SK-N-SH (cell line): ENCODE measurements around the gene SCRN2. TPM values are rescaled to one million over a fixed set of nuclear protein-coding genes. Genes with fewer than 3 reads are reported as not detected.

Experiments used
- CTCF ChIA-PET: fragments of 300-600, 350-600 bp; formaldehyde crosslinking; extraction: SDS; loops from one replicate; lab custom pipeline; 2021; lab: Yijun Ruan, JAX
- POLR2A ChIA-PET: fragments of 350-600 bp; sonication (Branson Sonifier 250); formaldehyde crosslinking; extraction: SDS; loops from one replicate; lab custom pipeline; 2020; ENCODE audit warnings: antibody characterized with exemption, inconsistent platforms; lab: Yijun Ruan, JAX
- DNase-seq: peaks from one replicate; pipeline ENCODE4 v3.0.0; 2012
- H2AFZ ChIP-seq: fragments of 200-600 bp; sonication (generic); 2 replicates; pipeline ENCODE4 v1.8.1; 2016; ENCODE audit warnings: antibody characterized with exemption, mild to moderate bottlenecking, low read depth
- H3F3A ChIP-seq: fragments of 200-600 bp; sonication (generic); replicated peaks from 2 replicates; pipeline ENCODE3; 2016; ENCODE audit warnings: antibody characterized with exemption, mild to moderate bottlenecking; ENCODE audit not compliant: insufficient read depth
- H3K27ac ChIP-seq, 2 experiments: fragments of 200-500 bp in 1 of 2; fragments of 200-600 bp in 1 of 2; sonication (Bioruptor generic) in 1 of 2; sonication (generic), shearing (Covaris generic) in 1 of 2; 2 replicates each; pipeline versions ENCODE4 v1.5.1 to v1.6.1; 2014 to 2016; ENCODE audit warnings: low read depth in 2 of 2, inconsistent platforms in 1 of 2, low read length in 1 of 2, mild to moderate bottlenecking in 1 of 2, mixed read lengths in 1 of 2
- H3K27me3 ChIP-seq: fragments of 200-600 bp; sonication (generic), shearing (Covaris generic); 2 replicates; pipeline ENCODE4 v1.6.1; 2016; ENCODE audit warnings: mixed run types; ENCODE audit not compliant: insufficient read depth
- H3K36me3 ChIP-seq, 2 experiments: fragments of 200-500 bp in 1 of 2; fragments of 200-600 bp in 1 of 2; sonication (Bioruptor generic) in 1 of 2; sonication (generic) in 1 of 2; replicated peaks in 1 of 2; 2 replicates each; pipeline versions ENCODE3 to v1.5.1; 2014 to 2016; ENCODE audit warnings: low read length in 1 of 2, mild to moderate bottlenecking in 1 of 2; ENCODE audit not compliant: insufficient read depth in 2 of 2, control insufficient read depth in 1 of 2
- H3K4me1 ChIP-seq, 2 experiments: fragments of 200-500 bp in 1 of 2; fragments of 200-600 bp in 1 of 2; sonication (Bioruptor generic) in 1 of 2; sonication (generic), shearing (Covaris generic) in 1 of 2; 2 replicates each; pipeline versions ENCODE4 v1.5.1 to v1.6.1; 2014 to 2016; ENCODE audit warnings: low read depth in 1 of 2, low read length in 1 of 2, mixed run types in 1 of 2; ENCODE audit not compliant: insufficient read depth in 2 of 2, control insufficient read depth in 1 of 2
- H3K4me2 ChIP-seq: fragments of 200-600 bp; sonication (generic), shearing (Covaris generic); 2 replicates; pipeline ENCODE4 v1.6.1; 2017; ENCODE audit warnings: mixed run types
- H3K4me3 ChIP-seq, 2 experiments: fragments of 200-500 bp in 1 of 2; fragments of 200-600 bp in 1 of 2; sonication (Bioruptor generic) in 1 of 2; sonication (generic), shearing (Covaris generic) in 1 of 2; 2 replicates each; pipeline versions ENCODE4 v1.5.1 to v1.8.1; 2014 to 2016; ENCODE audit warnings: low read depth in 2 of 2, inconsistent platforms in 1 of 2, low read length in 1 of 2, mild to moderate bottlenecking in 1 of 2, mixed read lengths in 1 of 2, moderate library complexity in 1 of 2
- H3K79me2 ChIP-seq: fragments of 200-600 bp; sonication (generic); 2 replicates; pipeline ENCODE4 v1.8.1; 2017; ENCODE audit warnings: mild to moderate bottlenecking; ENCODE audit not compliant: insufficient read depth
- H3K9ac ChIP-seq: fragments of 200-600 bp; sonication (generic); 2 replicates; pipeline ENCODE4 v1.6.1; 2017; ENCODE audit warnings: mixed run types
- H3K9me2 ChIP-seq: fragments of 200-600 bp; sonication (generic); 2 replicates; pipeline ENCODE4 v1.6.1; 2017; ENCODE audit warnings: mixed run types
- H3K9me3 ChIP-seq: fragments of 200-600 bp; sonication (generic); 2 replicates; pipeline ENCODE4 v1.6.1; 2017; ENCODE audit warnings: mixed run types, mild to moderate bottlenecking, moderate library complexity
- H4K20me1 ChIP-seq: fragments of 200-600 bp; sonication (generic); 2 replicates; pipeline ENCODE4 v1.6.1; 2017; ENCODE audit warnings: mild to moderate bottlenecking, mixed run types; ENCODE audit not compliant: insufficient read depth
- CTCF ChIP-seq: fragments of 200-600 bp; sonication (generic); IDR thresholded peaks from 2 replicates; pipeline ENCODE4 v1.6.1; 2017; ENCODE audit warnings: antibody characterized with exemption, mild to moderate bottlenecking, moderate library complexity
- EZH2phosphoT487 ChIP-seq: fragments of 200-600 bp; sonication (generic); IDR thresholded peaks from 2 replicates; pipeline ENCODE4 v1.6.1; 2017; ENCODE audit warnings: low read depth, mixed run types, mild to moderate bottlenecking, antibody characterized with exemption, moderate library complexity, borderline replicate concordance
- FOSL2 ChIP-seq: IDR thresholded peaks from 2 replicates; pipeline ENCODE4 v1.4.0; 2012; ENCODE audit warnings: low read depth, mild to moderate bottlenecking, moderate library complexity, borderline replicate concordance
- FOXM1 ChIP-seq: IDR thresholded peaks from 2 replicates; pipeline ENCODE4 v1.4.0; 2012; ENCODE audit warnings: low read depth, mild to moderate bottlenecking
- GABPA ChIP-seq: IDR thresholded peaks from 2 replicates; pipeline ENCODE4 v1.4.0; 2012; ENCODE audit warnings: low read depth, mild to moderate bottlenecking
- GATA2 ChIP-seq: sonication (generic); formaldehyde crosslinking; IDR thresholded peaks from 2 replicates; pipeline ENCODE4 v1.5.0; 2020; ENCODE audit warnings: mild to moderate bottlenecking, missing genetic modification reagents
- IRF3 ChIP-seq: fragments of 150-350 bp; IDR thresholded peaks from 2 replicates; pipeline ENCODE4 v1.6.1; 2016; ENCODE audit warnings: mild to moderate bottlenecking, low read depth, low read length
- JUND ChIP-seq: IDR thresholded peaks from 2 replicates; pipeline ENCODE4 v1.4.0; 2012
- MXI1 ChIP-seq: IDR thresholded peaks from 2 replicates; pipeline ENCODE4 v1.6.1; 2012; ENCODE audit warnings: mild to moderate bottlenecking, low read depth, low read length, improper control_type of control experiment
- NFIC ChIP-seq: IDR thresholded peaks from 2 replicates; pipeline ENCODE4 v1.4.0; 2012; ENCODE audit warnings: borderline replicate concordance
- NRF1 ChIP-seq: IDR thresholded peaks from 2 replicates; pipeline ENCODE4 v1.6.1; 2012; ENCODE audit warnings: low read depth, mild to moderate bottlenecking, low read length
- PBX3 ChIP-seq: IDR thresholded peaks from 2 replicates; pipeline ENCODE4; 2012
- POLR2AphosphoS5 ChIP-seq: IDR thresholded peaks from 2 replicates; pipeline ENCODE4 v1.6.1; 2012; ENCODE audit warnings: low read depth, low read length
- RAD21 ChIP-seq: IDR thresholded peaks from 2 replicates; pipeline ENCODE4 v1.6.1; 2012; ENCODE audit warnings: mild to moderate bottlenecking, low read length
- RCOR1 ChIP-seq: fragments of 150-350 bp; IDR thresholded peaks from 2 replicates; pipeline ENCODE4 v1.6.1; 2017; ENCODE audit warnings: antibody characterized with exemption, low read length
- RFX5 ChIP-seq: IDR thresholded peaks from 2 replicates; pipeline ENCODE4 v1.6.1; 2012; ENCODE audit warnings: mild to moderate bottlenecking, improper control_type of control experiment, low read length
- RXRA ChIP-seq: IDR thresholded peaks from 2 replicates; pipeline ENCODE4 v1.4.0; 2012; ENCODE audit warnings: low read depth, mild to moderate bottlenecking, borderline replicate concordance
- SIN3A ChIP-seq: IDR thresholded peaks from 2 replicates; pipeline ENCODE4 v1.6.1; 2012; ENCODE audit warnings: low read depth, mild to moderate bottlenecking, low read length, moderate library complexity, borderline replicate concordance
- SMC3 ChIP-seq: IDR thresholded peaks from 2 replicates; pipeline ENCODE4 v1.6.1; 2012; ENCODE audit warnings: low read depth, low read length, improper control_type of control experiment
- TEAD4 ChIP-seq: IDR thresholded peaks from 2 replicates; pipeline ENCODE4 v1.4.0; 2012; ENCODE audit warnings: mild to moderate bottlenecking, borderline replicate concordance; ENCODE audit not compliant: insufficient read depth
- USF1 ChIP-seq: IDR thresholded peaks from 2 replicates; pipeline ENCODE4 v1.4.0; 2012; ENCODE audit warnings: low read depth, borderline replicate concordance
- USF2 ChIP-seq: fragments of 150-350 bp; IDR thresholded peaks from 2 replicates; pipeline ENCODE4 v1.6.1; 2017; ENCODE audit warnings: antibody characterized with exemption, low read length, low read depth, borderline replicate concordance
- YY1 ChIP-seq: IDR thresholded peaks from 2 replicates; pipeline ENCODE4 v1.4.0; 2012; ENCODE audit warnings: low read depth, mild to moderate bottlenecking
- ZBTB33 ChIP-seq: IDR thresholded peaks from 2 replicates; pipeline ENCODE4 v1.4.0; 2012; ENCODE audit warnings: low read depth, borderline replicate concordance
- WGBS: methylation state at CpG from one replicate; pipeline ENCODE4 v1.1.6; 2017; ENCODE audit warnings: low lambda C conversion rate; 5-methylcytosine and 5-hydroxymethylcytosine counted together
- polyA plus RNA-seq, 3 experiments: library from polyadenylated mRNA; depleted of rRNA; stranded (reverse); fragments of >200 nt; gene quantifications; 2 replicates each; pipeline ENCODE4 v1.2.3, GENCODE V29; 2012

Gene SCRN2
- polyA plus RNA-seq (2012; rRNA removed), result 135 and 139 TPM in 2 replicates
- polyA plus RNA-seq (2012; cell fraction: cytosol; rRNA removed), result 62.5 and 80.7 TPM in 2 replicates
- 636 and 666 TPM in 2 replicates for polyA plus RNA-seq (2012; cell fraction: nucleus; rRNA removed)

GRCh38 chr17:47840742-47841487, at the start of gene SCRN2:
Gene SCRN2, minus strand, starts transcription at chr17:47841273. Its CDS starts 430 bp downstream, at chr17:47840843.
- CTCF ChIA-PET, result interaction anchor here (0.6 to 33.0 kb wide), 43 partner anchors 3 to 267 kb away, joined by 3 to 1447 read pairs (median 4); partner anchors contain the start of genes CDK5RAP3, LRRC46, MRPL10 and OSBPL7
- POLR2A ChIA-PET, result interaction anchor here (0.7 to 3.2 kb wide), 7 partner anchors 9 to 108 kb away, joined by 3 to 26 read pairs (median 4); partner anchors contain the start of genes LRRC46, MRPL10, PNPO and SP2
- H4K20me1 ChIP-seq, result no peaks in the 10 kb centered on the region
- peaks cover 0 to 32% of the 10 kb centered on the region in 2 experiments for H3K36me3 ChIP-seq
- H3K9me3 ChIP-seq, result no peaks in the 10 kb centered on the region
- peak; percentile 97 for DNase-seq
- peaks cover 10% of the 10 kb centered on the region for H3K27me3 ChIP-seq
- WGBS, result 1% methylated on average over 39 of the region's 55 CpGs
- peak within 1 kb of the TSS; percentile 91 for H2AFZ ChIP-seq
- no peaks in the 10 kb centered on the region for H3F3A ChIP-seq
- peak within 1 kb of the TSS; percentile 94 to 96 for H3K4me3 ChIP-seq
- peaks cover 15% of the 10 kb centered on the region; the same call in 1 of the 2 replicates for H3K79me2 ChIP-seq
- peak within 1 kb of the TSS; percentile 69 for H3K9ac ChIP-seq
- peak within 1 kb of the TSS; percentile 29 to 89; a peak in 3 of 4 replicates for H3K27ac ChIP-seq
- H3K4me1 ChIP-seq, result peaks cover 8 to 30% of the 10 kb centered on the region in 2 experiments; a peak in 2 of 4 replicates
- H3K4me2 ChIP-seq, result peak within 1 kb of the TSS; percentile 100
- H3K9me2 ChIP-seq, result no peaks in the 10 kb centered on the region
- no peak for TF ChIP-seq TEAD4
- TF ChIP-seq IRF3, result no peak
- TF ChIP-seq GATA2, result no peak
- no peak for TF ChIP-seq EZH2phosphoT487
- TF ChIP-seq SMC3, result peak; percentile 97
- no peak for TF ChIP-seq RXRA
- TF ChIP-seq MXI1, result peak; percentile 51; the same call in 1 of the 2 replicates
- TF ChIP-seq ZBTB33, result no peak
- TF ChIP-seq RAD21, result peak; percentile 97
- no peak for TF ChIP-seq PBX3
- TF ChIP-seq SIN3A, result no peak; the same call in 1 of the 2 replicates
- TF ChIP-seq GABPA, result peak; percentile 76
- TF ChIP-seq FOSL2, result no peak
- no peak for TF ChIP-seq YY1
- no peak for TF ChIP-seq JUND
- TF ChIP-seq NRF1, result peak; percentile 71
- TF ChIP-seq USF2, result 0 out of 2 replicates have a peak, but pooled peaks have one; percentile 33
- peak; percentile 74; the same call in 1 of the 2 replicates for TF ChIP-seq POLR2AphosphoS5
- TF ChIP-seq FOXM1, result no peak
- no peak for TF ChIP-seq RFX5
- no peak for TF ChIP-seq USF1
- peak; percentile 50; the same call in 1 of the 2 replicates for TF ChIP-seq RCOR1
- TF ChIP-seq CTCF, result peak; percentile 99
- no peak for TF ChIP-seq NFIC
